ENCODE results near the gene GPRIN1.

DNA sequence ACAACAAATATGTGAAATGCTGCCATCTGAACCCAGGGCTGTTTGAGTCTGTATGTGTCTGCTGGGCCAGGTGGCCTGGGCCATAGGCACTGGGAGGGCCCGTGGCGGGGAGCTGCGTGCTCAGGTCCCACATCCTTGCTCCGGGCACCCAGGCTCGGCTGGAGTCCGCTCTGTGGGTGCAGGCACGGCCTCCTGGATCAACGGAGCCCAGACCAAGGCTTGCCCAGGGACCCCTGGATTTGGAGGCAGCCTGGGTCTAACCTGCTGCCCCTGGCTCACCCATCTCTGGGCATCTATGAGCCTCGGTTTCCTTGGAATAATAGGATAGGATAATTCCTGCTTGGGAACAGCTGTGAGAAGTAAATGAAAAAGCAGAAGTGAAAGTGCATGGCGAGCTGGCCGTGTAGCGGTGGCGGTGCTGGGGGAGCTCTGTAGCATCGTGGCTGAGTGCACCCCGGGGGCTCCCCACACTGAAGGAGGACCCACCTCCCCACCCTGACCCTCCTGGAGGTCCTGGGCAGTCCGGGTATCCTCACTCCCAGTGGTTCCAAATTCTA is 59.6 kb downstream of the GPRIN1 start:
- no peak for TF ChIP-seq CEBPB (IDR thresholded peaks at IDR 0.05)
- no peak for TF ChIP-seq FOXM1 (IDR thresholded peaks at IDR 0.05; ENCODE audit: borderline replicate concordance, low read depth)
- TF ChIP-seq, protein P1, sequence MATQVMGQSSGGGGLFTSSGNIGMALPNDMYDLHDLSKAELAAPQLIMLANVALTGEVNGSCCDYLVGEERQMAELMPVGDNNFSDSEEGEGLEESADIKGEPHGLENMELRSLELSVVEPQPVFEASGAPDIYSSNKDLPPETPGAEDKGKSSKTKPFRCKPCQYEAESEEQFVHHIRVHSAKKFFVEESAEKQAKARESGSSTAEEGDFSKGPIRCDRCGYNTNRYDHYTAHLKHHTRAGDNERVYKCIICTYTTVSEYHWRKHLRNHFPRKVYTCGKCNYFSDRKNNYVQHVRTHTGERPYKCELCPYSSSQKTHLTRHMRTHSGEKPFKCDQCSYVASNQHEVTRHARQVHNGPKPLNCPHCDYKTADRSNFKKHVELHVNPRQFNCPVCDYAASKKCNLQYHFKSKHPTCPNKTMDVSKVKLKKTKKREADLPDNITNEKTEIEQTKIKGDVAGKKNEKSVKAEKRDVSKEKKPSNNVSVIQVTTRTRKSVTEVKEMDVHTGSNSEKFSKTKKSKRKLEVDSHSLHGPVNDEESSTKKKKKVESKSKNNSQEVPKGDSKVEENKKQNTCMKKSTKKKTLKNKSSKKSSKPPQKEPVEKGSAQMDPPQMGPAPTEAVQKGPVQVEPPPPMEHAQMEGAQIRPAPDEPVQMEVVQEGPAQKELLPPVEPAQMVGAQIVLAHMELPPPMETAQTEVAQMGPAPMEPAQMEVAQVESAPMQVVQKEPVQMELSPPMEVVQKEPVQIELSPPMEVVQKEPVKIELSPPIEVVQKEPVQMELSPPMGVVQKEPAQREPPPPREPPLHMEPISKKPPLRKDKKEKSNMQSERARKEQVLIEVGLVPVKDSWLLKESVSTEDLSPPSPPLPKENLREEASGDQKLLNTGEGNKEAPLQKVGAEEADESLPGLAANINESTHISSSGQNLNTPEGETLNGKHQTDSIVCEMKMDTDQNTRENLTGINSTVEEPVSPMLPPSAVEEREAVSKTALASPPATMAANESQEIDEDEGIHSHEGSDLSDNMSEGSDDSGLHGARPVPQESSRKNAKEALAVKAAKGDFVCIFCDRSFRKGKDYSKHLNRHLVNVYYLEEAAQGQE (IDR thresholded peaks at IDR 0.05; ENCODE audit: low read depth) = no peak
- TF ChIP-seq, protein P2, sequence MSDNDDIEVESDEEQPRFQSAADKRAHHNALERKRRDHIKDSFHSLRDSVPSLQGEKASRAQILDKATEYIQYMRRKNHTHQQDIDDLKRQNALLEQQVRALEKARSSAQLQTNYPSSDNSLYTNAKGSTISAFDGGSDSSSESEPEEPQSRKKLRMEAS (IDR thresholded peaks at IDR 0.05) = no peak
- TF ChIP-seq, protein P3, sequence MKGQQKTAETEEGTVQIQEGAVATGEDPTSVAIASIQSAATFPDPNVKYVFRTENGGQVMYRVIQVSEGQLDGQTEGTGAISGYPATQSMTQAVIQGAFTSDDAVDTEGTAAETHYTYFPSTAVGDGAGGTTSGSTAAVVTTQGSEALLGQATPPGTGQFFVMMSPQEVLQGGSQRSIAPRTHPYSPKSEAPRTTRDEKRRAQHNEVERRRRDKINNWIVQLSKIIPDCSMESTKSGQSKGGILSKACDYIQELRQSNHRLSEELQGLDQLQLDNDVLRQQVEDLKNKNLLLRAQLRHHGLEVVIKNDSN (IDR thresholded peaks at IDR 0.05) = no peak

Data from Ishikawa (cell line).